Stromal cell of bone marrow (primary cell): Measurements from ENCODE around the gene PSMD9.
"Not testable (repeated sequence)": the region's sequence is repeated elsewhere in the genome, so short reads cannot be mapped to it uniquely, and the experiment has no call there.

Experiments used
- DNase-seq: peaks from one replicate; pipeline ENCODE4 v3.0.0-alpha.2; 2012; ENCODE audit warnings: low read depth

PSMD9 gene

DNA sequence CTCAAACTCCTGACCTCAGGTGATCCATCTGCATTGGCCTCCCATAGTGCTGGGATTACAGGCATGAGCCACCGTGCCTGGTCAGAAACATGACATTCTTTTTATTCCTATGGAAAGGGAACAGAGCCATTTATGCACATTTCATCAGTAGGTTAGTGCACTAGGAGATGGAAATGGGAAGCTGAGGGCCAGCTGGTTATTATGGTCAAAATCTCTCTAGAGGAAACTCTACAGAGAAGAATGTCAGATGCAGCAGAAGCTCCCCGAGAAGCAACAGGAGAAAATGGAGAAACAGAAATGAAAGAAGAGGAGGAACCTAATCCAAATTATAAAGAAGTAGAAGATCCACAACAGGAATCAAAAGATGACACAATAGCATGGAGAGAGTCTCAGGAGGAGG is 32.5 kb downstream of the PSMD9 start:
- no peak for DNase-seq

DNA sequence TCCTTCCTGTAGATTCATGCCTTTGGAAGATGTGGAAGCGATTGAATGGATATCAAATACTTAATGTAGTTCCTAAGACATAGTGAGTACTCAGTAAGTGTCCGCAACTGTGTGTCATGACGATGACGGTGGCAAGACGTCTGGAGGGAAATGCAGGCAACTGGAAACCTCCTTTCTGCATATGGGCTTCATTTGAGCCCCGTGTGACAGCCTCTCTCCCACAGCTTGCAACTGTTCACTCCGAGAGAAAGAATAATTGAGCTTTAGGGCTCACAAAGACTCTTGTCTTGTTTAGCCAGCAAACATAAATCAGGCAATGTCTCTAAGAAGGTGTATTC is 36.7 kb downstream of the PSMD9 start:
- DNase-seq, result peak; percentile 48

DNA sequence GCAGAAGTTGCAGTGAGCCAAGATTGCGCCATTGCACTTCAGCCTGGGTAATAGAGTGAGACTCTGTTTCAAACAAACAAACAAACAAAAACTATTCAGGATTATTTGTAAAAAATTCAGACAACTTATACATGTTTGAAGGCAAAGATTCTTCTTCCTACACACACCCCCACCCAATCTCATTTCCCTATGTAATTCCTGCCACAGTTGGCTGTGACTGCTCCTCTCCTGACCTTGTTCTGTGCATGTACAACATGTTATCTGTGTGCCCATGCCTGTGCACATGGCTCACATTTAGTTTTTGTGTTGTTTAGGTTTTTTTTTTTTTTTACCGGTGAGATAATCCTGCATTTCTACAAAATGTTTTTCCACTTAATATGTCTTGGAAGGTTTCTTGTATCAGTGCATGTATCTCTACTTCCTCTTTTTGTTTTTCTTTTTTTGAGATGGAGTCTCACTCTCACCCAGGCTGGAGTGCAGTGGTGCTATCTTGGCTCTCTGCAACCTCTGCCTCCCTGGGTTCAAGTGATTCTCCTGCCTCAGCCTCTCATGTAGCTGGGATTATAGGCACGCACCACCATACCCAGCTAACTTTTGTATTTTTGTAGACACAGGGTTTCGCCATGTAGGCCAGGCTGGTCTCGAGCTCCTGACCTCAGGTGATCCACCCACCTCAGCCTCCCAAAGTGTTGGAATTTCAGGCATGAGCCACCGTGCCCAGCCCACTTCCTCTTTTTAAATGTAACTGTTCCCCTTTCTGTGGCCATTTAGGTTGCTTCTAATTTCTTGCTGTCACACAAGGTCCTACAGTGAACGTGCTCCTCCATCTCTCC is 38.5 kb downstream of the PSMD9 start:
- no peak for DNase-seq

DNA sequence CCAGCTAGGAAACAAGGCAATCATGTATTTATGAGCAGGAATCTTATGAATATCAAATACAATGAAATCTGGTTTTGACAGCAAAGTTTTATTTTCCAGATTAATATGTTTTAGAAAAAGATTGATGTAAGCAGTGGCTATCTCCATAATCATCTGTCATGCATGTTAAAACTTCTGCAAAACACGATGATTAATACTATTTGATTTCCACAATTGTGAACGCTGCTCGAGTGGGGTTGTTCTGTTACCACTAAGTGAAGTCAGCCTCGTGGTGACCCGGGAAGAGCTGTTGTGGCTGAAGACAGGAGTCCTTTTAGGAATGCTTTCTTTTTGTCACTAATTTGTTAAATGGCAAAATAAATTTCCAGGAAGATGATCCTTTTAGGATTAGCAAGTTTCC is 39.2 kb downstream of the PSMD9 start:
- DNase-seq, result no peak

DNA sequence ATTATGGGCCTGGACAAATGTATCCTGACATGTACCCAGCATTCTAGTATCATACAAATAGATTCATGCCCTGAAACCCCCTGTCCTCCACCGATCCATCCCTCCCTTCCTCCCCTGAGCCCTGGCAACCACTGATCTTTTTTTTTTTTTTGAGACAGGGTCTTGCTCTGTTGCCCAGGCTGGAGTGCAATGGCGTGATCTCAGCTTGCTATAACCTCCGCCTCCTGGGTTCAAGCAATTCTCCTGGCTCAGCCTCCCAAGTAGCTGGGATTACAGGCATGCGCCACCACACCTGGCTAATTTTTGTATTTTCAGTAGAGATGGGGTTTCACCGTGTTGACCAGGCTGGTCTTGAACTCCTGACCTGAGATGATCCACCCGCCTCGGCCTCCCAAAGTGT is 41.0 kb downstream of the PSMD9 start:
- not testable (repeated sequence) for DNase-seq

DNA sequence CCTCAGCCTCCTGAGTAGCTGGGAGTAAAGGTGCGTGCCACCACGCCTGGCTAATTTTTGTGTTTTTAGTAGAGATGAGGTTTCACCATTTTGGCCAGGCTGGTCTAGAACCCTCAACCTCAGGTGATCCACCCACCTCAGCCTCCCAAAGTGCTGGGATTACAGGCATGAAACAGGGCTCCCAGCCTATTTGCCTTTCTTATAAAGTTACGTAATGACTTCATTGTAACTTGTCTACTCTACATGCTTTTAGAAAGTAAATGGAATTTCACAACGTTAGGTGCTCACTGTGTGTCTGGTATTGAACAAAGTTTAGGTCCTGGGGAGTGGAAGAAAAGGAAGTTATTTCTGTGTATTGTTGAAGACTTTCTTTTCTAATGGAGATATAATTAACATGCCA is 42.3 kb downstream of the PSMD9 start:
- DNase-seq, result no peak

DNA sequence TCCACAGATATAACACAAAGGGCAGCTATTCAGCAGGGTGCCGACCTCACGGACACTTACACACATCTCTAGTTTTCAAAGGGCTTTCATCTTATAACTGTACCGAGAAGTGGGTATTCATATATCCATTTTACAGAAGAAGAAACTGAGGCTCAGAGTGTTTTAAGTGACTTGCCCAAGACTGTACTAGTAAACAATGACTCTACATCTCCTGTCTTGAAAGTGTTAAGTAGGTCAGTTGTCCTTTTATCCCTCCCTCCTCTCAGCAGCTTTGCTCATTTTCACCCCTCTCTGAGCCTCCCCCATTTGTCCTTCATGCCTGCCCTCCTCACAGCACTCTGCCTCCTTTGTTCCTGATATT is 43.6 kb downstream of the PSMD9 start:
- DNase-seq, result no peak

DNA sequence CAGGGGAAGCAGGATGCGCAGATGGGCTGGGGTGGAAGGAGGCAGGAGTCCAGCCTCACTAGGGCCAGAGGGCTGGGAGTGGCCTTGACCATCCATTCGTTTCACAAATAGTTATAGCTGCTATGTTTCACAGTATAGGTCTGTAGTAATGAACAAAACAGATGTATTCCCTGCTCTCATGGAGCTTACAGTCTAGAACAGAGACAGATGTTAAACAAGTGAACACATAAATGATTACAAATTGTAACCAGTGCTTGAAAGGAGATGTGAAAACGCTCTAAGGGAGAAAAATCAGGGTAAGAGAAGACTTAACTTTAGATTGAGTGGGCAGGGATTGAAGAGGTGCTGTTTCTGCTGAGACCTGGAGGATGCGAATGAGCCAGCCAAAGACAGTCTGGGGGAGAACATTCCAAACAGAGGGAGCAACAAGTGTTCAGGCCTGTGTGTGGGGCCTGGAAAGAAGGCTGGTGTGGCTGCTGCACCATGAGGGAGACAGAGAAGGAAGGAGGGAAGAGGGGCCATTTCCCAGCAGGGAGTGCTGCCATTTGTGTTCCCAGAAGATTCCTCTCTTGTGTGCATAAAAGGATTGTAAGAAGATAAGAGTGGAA is 44.4 kb downstream of the PSMD9 start:
- no peak for DNase-seq

DNA sequence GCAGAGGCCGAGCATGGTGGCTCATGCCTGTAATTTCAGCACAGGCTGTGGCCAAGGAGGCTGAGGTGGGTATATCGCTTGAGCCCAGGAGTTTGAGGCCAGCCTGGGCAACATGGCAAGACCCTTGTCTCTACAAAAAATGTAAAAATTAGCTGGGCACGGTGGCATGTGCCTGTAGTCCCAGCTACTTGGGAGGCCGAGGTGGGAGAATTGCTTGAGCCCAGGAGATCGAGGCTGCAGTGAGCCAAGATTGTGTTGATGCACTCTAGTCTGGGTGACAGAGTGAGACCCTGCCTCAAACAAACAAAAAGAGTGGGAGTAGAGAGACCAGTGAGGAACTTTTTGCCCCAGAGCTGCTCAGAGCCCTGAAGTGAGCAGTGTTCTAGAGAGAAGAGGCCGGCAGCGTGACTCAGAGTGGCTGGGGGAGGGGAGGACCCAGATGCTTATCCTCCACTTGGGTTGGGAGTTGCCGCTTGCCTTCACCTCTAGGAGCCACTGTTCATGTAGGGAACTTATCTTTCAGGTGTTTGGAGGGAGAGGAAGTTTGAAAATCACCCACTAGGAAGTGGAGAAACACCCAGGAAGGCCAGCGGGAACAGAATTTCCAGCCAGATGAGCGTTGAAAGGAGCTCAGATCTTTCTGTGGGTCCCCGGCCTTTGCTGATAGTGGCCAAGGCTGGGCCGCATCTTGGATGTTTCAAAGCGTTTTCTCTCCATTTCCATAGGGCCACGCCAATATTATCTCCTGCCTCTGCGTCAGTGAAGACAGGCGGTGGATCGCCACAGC is 45.1 kb downstream of the PSMD9 start:
- DNase-seq, result no peak

DNA sequence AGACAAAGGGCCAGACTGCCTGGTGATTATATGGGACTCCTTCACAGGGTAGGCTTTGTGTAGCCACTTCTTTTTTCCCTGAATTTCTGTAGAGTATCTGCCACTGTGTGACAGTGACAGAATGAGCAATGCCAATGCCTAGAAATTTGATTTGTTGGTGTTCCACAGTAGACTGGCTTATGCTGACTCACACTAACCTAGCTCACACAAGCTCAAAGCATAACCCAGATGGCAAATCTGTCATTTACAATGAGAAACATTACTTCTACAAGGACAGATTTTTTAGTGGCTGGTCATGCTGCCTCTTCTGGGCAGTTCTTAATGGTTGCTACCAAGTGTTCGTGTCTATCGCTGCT is 45.7 kb downstream of the PSMD9 start:
- no peak for DNase-seq

DNA sequence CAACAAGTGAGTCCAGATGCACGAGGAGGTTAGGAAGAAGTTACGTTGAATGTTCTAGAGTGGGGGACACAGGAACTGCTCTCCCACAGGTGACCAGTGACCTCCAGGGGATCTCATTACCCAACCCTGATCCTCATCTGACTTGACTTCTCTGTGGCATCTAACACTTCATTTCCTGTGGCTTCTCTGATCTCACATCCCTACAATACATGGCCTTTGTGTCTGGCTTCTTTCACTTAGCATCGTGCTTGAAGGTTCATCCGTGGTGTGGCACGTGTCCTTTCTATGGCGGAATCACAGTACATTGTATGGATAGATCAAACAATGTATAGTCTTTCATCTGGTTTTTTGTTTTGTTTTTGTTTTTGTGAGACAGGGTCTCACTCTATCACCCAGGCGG is 49.1 kb downstream of the PSMD9 start:
- DNase-seq, result no peak

DNA sequence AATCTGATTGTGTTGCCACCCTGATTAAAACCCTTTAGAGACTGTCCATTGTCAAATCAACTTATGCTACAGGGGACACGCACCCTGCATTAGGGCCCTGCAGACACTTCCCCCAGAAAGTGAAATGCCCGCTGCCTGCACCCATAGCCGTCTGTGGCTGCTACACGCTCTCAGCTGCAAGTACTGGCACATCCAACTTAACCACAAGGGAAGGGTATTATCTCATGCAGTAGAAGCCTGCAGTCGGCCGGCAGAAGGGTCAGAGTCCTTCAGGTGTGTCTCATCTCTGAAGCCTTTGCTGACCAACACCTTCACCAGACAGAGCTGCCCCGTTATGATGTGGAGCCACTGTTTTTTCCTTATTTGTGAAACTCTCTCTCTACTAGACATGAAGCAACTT is 50.6 kb downstream of the PSMD9 start:
- no peak for DNase-seq

DNA sequence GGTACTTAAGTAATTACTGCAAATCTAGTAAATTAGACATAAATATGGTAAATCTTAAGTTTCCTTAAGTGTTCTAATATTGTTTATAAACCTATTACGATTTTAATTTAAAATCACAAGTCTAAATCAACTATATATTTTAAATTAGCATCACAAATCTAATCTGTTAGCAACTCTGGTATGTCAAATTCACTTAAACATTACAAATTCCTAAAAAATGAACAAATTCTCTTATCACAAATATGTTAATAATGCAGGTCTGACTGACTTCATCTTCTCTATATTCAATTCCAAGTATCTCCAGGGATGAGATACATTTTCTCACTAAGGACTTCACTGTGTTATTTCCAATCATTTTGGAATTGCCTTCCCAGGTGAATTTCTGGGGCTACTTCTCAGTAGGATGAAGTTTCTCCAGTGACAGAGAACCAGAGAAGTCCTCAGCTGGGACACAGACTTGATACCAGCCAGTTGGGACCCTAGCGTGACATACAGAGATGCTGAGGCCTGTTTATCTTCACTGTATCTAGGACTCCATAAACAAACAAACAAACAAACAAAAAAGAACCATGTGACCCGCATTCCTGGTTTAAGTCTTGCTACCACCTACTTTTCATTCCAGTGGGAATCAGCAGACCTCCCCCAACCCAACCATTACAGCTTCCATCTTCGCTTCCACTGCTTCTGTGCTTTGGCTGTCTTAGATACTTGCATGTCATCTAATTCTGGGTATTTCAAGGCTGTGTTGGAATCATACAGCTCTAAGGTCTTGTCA is 51.6 kb downstream of the PSMD9 start:
- no peak for DNase-seq

DNA sequence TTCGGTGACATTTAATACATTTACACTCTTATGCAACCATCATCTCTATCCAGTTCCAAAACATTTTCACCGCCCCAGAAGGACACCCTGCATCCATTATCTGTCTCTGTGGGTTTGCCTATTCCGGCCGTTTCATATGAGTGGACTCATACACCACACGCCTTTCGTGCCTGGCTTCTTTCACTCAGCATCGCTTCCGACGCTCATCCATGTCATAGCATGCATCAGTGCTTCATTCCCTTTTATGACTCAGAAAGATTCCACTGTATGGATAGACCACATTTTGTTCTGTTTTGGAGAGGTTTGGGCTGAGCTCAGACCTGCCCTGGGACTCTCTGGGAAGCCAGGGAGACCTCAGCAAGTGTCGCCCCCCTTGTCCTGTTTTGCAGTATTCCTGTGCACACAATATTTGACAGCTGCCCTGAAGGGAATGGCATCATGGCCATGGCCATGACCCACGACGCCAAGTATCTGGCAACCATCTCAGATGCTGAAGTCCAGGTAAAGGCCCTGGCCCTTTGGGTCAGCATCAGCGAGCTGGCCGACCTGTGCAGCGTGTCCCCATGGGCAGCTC is 53.6 kb downstream of the PSMD9 start:
- DNase-seq, result no peak

DNA sequence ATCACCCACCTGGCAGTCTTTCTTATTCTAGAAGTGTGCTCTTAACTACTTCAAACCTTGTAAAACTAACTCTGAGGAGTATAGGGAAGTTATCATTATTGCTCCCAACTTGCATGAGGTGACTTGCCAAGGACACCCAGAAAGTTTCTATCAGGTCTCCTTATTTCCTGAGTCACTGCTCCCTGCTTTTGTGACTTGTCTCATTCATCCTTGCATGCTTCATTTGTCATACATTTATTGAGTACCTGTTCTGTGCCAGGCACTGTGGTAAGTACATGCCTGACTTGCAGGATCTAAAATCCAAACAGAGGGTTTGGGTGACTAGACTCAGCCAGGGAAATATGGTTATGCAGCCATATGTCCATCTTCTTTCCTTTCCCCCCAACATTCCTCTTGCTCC is 55.3 kb downstream of the PSMD9 start:
- no peak for DNase-seq

DNA sequence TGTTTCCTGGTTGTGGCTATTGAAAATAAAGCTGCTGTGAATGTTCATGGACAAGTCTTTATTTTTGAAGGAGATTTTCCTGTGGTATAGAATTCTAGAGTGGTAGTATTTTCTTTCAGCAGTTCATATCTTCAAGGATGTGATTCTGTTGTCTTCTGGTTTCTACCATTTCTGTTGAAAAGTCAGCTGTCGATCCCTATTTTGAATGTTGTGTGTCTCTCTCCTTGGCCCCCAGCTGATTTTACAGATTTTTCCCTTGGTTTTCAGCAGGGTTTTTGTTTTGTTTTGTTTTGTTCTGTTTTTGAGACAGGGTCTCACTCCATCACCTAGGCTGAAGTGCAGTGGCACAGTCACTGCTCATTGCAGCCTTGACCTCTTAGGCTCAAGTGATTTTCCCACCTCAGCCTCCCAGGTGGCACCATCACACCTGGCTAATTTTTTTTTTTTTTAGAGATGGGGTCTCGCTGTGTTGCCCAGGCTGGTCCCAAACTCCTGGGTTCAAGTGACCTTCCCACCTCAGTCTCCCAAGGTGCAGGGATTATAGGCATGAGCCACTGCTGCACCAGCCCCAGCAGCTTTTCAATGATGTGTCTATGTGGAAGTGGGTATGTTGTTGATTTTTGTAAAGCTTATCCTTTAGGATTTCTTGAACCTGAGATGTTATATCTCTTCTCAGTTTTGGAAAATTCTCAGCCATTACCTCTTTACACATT is 57.9 kb downstream of the PSMD9 start:
- no peak for DNase-seq

DNA sequence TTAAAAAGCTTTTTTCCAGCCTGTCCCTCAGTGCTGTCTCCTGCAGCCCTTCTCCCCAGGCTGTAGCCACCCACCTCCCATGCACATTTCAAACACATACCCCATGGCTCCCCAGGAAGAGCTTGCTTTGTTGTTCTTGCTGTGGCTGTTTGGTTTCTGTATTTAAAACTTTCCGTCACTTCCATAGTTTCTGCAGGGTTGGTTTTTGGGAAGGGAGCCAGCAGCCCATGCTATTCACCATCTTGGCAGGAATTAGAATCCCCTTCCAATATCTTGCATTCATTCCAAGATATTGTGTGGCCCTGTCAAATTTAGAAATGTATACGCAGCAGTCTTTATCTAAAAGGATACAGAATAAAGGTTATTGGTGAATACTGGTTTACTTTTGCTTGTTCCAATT is 59.4 kb downstream of the PSMD9 start:
- no peak for DNase-seq

DNA sequence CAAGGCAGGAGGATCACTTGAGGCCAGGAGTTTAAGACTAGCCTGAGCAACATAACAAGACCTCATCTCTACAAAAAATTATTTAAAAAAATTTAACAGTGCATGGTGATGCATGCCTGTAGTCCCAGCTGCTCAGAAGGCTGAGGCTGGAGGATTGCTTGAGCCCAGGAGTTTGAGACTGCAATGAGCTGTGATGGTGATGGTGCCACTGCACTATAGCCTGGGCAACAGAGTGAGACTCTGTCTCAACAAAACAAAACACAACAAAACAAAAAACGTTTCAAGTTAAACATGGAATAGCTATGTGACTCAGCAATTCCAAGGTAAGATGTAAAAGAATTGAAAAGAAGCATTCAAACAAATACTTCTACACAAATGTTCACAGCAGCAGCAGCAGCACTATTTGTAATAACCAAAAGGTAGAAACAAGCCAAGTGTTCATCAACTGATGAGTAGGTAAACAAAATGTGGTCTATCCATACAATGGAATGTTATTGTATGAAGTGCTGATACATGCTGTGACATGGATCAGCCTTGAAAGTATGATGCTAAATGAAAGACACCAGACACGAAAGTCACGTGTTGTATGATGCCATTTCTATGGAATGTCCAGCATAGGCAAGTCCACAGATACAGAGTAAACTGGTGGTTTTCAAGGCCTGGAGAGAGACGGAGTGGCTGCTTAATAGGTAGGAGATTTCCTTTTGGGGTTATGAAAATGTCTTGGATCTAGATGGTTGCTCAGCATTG is 61.2 kb downstream of the PSMD9 start:
- peak; percentile 28 for DNase-seq

DNA sequence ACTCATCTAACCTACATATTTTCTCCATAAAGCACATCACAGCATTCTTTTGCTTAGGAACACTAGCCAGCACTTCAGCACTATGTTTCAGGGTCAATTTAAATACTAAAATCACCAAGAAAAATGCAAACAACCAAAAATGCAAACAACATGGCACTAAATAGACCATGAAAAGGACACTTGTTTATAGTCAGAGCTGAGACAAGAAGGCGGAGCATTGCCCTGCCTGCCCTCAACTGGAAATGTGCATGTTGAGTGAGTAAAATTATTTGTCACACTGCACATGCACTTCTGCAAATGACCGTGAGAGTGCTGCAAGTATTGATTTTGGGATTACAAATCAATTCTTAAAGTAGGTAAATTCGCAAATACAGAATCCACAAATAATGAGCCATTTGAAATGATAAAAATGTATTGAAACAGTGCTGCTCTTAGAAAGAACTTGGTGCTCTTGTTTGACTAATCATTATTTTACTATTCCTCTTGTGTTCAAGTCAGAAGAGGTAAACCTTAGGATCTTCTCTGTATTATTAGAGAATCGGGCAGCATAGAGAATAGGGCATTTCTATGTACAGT is 64.6 kb downstream of the PSMD9 start:
- no peak for DNase-seq

DNA sequence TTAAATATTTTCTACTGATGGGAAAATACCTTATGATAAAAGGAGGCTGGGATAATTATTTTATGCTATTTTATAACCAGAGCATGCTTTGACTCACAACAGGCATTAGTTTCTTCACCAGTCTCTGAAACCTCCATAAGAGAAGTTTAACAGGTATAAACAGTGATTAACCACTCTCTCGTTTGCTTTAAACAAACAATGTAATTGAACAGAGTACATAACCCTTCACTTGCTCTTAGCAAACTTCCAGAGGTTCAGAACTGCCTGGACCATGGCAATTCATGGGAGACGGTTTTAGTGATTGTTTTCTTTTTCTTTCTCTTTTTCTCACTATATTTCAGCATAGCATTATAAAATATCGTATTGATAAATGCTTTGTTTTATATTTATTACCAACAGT is 65.1 kb downstream of the PSMD9 start:
- DNase-seq, result no peak
